H9 (cell line): Measurements from ENCODE around the gene ASAP3. TPM values are rescaled to one million over a fixed set of nuclear protein-coding genes. Genes with fewer than 3 reads are reported as not detected.
A peak's percentile ranks its signal among the peaks of the same experiment; 100 is the strongest.

Experiments used
- DNase-seq: peaks from one replicate; pipeline ENCODE4 v3.0.0-alpha.2; 2017
- H2AFZ ChIP-seq: one replicate; pipeline ENCODE4 v1.6.1; 2013; ENCODE audit warnings: mild to moderate bottlenecking, low read length, control low read depth, moderate library complexity
- H2AK5ac ChIP-seq: 2 replicates; pipeline ENCODE4 v1.6.1; 2013; ENCODE audit warnings: low read length, control low read depth, mixed read lengths; ENCODE audit not compliant: insufficient read length
- H2BK120ac ChIP-seq: one replicate; pipeline ENCODE4 v1.6.1; 2013; ENCODE audit warnings: low read depth, mild to moderate bottlenecking, low read length, control low read depth, inconsistent platforms; ENCODE audit not compliant: poor library complexity, severe bottlenecking
- H2BK12ac ChIP-seq: 2 replicates; pipeline ENCODE4 v1.6.1; 2013; ENCODE audit warnings: low read length, control low read depth, mixed read lengths, low read depth; ENCODE audit not compliant: insufficient read length
- H2BK15ac ChIP-seq: 2 replicates; pipeline ENCODE4 v1.6.1; 2013; ENCODE audit warnings: low read depth, low read length, control low read depth
- H2BK20ac ChIP-seq: one replicate; pipeline ENCODE4 v1.6.1; 2013; ENCODE audit warnings: low read depth, mild to moderate bottlenecking, low read length, control low read depth, inconsistent platforms; ENCODE audit not compliant: poor library complexity, severe bottlenecking
- H2BK5ac ChIP-seq: 2 replicates; pipeline ENCODE4 v1.6.1; 2013; ENCODE audit warnings: low read length, control low read depth, mixed read lengths; ENCODE audit not compliant: insufficient read length
- H3K14ac ChIP-seq: 2 replicates; pipeline ENCODE4 v1.6.1; 2013; ENCODE audit warnings: low read length, control low read depth; ENCODE audit not compliant: insufficient read depth
- H3K18ac ChIP-seq: 2 replicates; pipeline ENCODE4 v1.6.1; 2013; ENCODE audit warnings: low read depth, mild to moderate bottlenecking, mixed read lengths, low read length, control low read depth; ENCODE audit not compliant: insufficient read length
- H3K23ac ChIP-seq: 2 replicates; pipeline ENCODE4 v1.6.1; 2013; ENCODE audit warnings: low read length, control low read depth, mixed read lengths, low read depth; ENCODE audit not compliant: insufficient read length
- H3K23me2 ChIP-seq: 2 replicates; pipeline ENCODE4 v1.6.1; 2013; ENCODE audit warnings: low read depth, mild to moderate bottlenecking, mixed read lengths, low read length, control low read depth; ENCODE audit not compliant: insufficient read length, poor library complexity, severe bottlenecking
- H3K27ac ChIP-seq: 2 replicates; pipeline ENCODE4 v1.5.1; 2013; ENCODE audit warnings: low read length, control low read depth, mixed read lengths, low read depth; ENCODE audit not compliant: insufficient read length
- H3K27me3 ChIP-seq: 2 replicates; pipeline ENCODE4 v1.6.1; 2013; ENCODE audit warnings: low read length, control low read depth, inconsistent platforms; ENCODE audit not compliant: insufficient read depth
- H3K4ac ChIP-seq: 2 replicates; pipeline ENCODE4 v1.6.1; 2013; ENCODE audit warnings: low read depth, mild to moderate bottlenecking, control low read depth, inconsistent platforms, low read length, moderate library complexity
- H3K4me1 ChIP-seq: 2 replicates; pipeline ENCODE4 v1.6.1; 2013; ENCODE audit warnings: low read length, control low read depth, inconsistent platforms; ENCODE audit not compliant: insufficient read depth
- H3K4me2 ChIP-seq: 2 replicates; pipeline ENCODE4 v1.6.1; 2013; ENCODE audit warnings: low read length, control low read depth, mixed read lengths; ENCODE audit not compliant: insufficient read length, insufficient read depth
- H3K56ac ChIP-seq: 2 replicates; pipeline ENCODE4 v1.6.1; 2013; ENCODE audit warnings: low read depth, mild to moderate bottlenecking, mixed read lengths, low read length, control low read depth; ENCODE audit not compliant: insufficient read length
- H3K79me1 ChIP-seq: 2 replicates; pipeline ENCODE4 v1.6.1; 2013; ENCODE audit warnings: low read depth, mild to moderate bottlenecking, moderate library complexity, low read length, control low read depth, inconsistent platforms; ENCODE audit not compliant: insufficient read depth, poor library complexity, severe bottlenecking
- H3K79me2 ChIP-seq: 2 replicates; pipeline ENCODE4 v1.6.1; 2013; ENCODE audit warnings: low read length, control low read depth, inconsistent platforms; ENCODE audit not compliant: insufficient read depth
- H3K9ac ChIP-seq: 2 replicates; pipeline ENCODE4 v1.6.1; 2013; ENCODE audit warnings: low read length, control low read depth, mixed read lengths; ENCODE audit not compliant: insufficient read length; ENCODE audit errors: extremely low read depth
- H3K9me3 ChIP-seq: one replicate; pipeline ENCODE4 v1.6.1; 2013; ENCODE audit warnings: low read depth, low read length, inconsistent platforms; ENCODE audit not compliant: control insufficient read depth
- H3T11ph ChIP-seq: one replicate; pipeline ENCODE4 v1.6.1; 2013; ENCODE audit warnings: mild to moderate bottlenecking, low read length, control low read depth, inconsistent platforms
- H4K20me1 ChIP-seq: one replicate; pipeline ENCODE4 v1.6.1; 2013; ENCODE audit not compliant: control insufficient read depth, insufficient read length, insufficient read depth
- H4K5ac ChIP-seq: 2 replicates; pipeline ENCODE4 v1.6.1; 2013; ENCODE audit warnings: low read depth, mild to moderate bottlenecking, mixed read lengths, low read length, control low read depth; ENCODE audit not compliant: insufficient read length
- H4K8ac ChIP-seq: replicated peaks from 2 replicates; pipeline ENCODE4 v1.6.1; 2013; ENCODE audit warnings: low read length, control low read depth, mixed read lengths, low read depth; ENCODE audit not compliant: insufficient read length
- H4K91ac ChIP-seq: 2 replicates; pipeline ENCODE4 v1.6.1; 2013; ENCODE audit warnings: low read depth, mild to moderate bottlenecking, moderate library complexity, mixed read lengths, low read length, control low read depth; ENCODE audit not compliant: insufficient read length
- H3K27ac Mint-ChIP-seq, 3 experiments: 2 replicates in 2 of 3; 3 replicates in 1 of 3; pipeline ENCODE4 v1.8.0; 2020 to 2021; ENCODE audit warnings: mixed read lengths in 3 of 3, mild to moderate bottlenecking in 1 of 3, moderate library complexity in 1 of 3
- H3K27me3 Mint-ChIP-seq: 2 replicates; pipeline ENCODE4 v1.8.0; 2021; ENCODE audit warnings: low read depth, mild to moderate bottlenecking, moderate library complexity, mixed read lengths
- H3K36me3 Mint-ChIP-seq, 3 experiments: 2 replicates in 2 of 3; 3 replicates in 1 of 3; pipeline ENCODE4 v1.8.0; 2020 to 2021; ENCODE audit warnings: low read depth in 3 of 3, mixed read lengths in 3 of 3; ENCODE audit not compliant: insufficient read depth in 1 of 3
- H3K4me1 Mint-ChIP-seq, 2 experiments: 2 replicates each; pipeline ENCODE4 v1.8.0; 2020; ENCODE audit warnings: mixed read lengths in 2 of 2
- H3K4me3 Mint-ChIP-seq, 2 experiments: 2 replicates in 1 of 2; 3 replicates in 1 of 2; pipeline ENCODE4 v1.8.0; 2020 to 2021; ENCODE audit warnings: mild to moderate bottlenecking in 2 of 2, mixed read lengths in 2 of 2, moderate library complexity in 1 of 2
- H3K9me3 Mint-ChIP-seq, 2 experiments: 2 replicates in 1 of 2; 3 replicates in 1 of 2; pipeline ENCODE4 v1.8.0; 2020; ENCODE audit warnings: mild to moderate bottlenecking in 2 of 2, mixed read lengths in 2 of 2, moderate library complexity in 1 of 2
- WGBS: extraction: QIAGEN DNeasy Blood & Tissue Kit; methylation state at CpG from one replicate; pipeline ENCODE4 v1.1.7; 2013; ENCODE audit warnings: missing lambda C conversion rate, low lambda C conversion rate, mixed read lengths; ENCODE audit not compliant: insufficient read length; ENCODE audit errors: extremely low coverage; 5-methylcytosine and 5-hydroxymethylcytosine counted together
- total RNA-seq: library from RNA; stranded (reverse); gene quantifications from 2 replicates; pipeline ENCODE4 v1.2.1, GENCODE V29; 2021
- TF ChIP-seq, protein P1 (sequence below): fragments of 200-600 bp; sonication (generic); conservative IDR thresholded peaks from 3 replicates; pipeline ENCODE4 v1.8.0; 2021; ENCODE audit warnings: antibody characterized with exemption, mild to moderate bottlenecking

ASAP3 gene
- total RNA-seq, 1 experiment from 2014 or later = 26.7 TPM

DNA sequence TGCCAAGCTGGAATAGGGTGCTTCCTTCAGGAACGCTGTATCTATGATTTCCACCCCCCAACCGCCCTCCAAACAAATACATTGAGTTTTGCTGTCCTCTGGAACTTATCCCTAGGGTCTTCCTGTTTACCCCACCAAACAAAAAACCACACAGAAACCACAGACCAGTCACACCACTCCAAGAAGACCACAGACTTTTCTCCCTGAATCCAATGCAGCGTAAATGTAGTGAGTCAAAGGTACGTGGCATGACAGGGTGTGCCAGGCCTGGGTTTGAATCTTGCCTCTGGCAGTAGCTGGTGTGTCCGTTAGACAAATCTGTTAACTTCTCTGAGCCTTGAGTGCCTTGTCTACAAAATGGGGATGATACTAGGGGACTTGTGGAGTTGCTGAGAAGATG, 27.8 kb downstream of the ASAP3 start:
- Mint-ChIP-seq H3K4me3 (no peak overlapping the region), H3K36me3 (peaks cover 1 to 21% (median 2%) of the 10 kb centered on the region in 3 experiments; a peak in 4 of 7 replicates), H3K4me1 (peaks cover 6% of the 10 kb centered on the region in 2 experiments; a peak in 3 of 4 replicates), H3K9me3 (no peaks in the 10 kb centered on the region), H3K27me3 (no peaks in the 10 kb centered on the region; the same call in 1 of the 2 replicates), H3K27ac (peak overlapping the region in 1 of 3 experiments; percentile 11; a peak in 1 of 7 replicates)
- H3K79me1 ChIP-seq = no peaks in the 10 kb centered on the region
- no peak overlapping the region for H3K27ac ChIP-seq
- no peak overlapping the region for H2BK5ac ChIP-seq
- no peaks in the 10 kb centered on the region for H3K27me3 ChIP-seq
- H3K56ac ChIP-seq = no peak overlapping the region
- H4K5ac ChIP-seq = no peak overlapping the region
- H3K4me1 ChIP-seq = no peaks in the 10 kb centered on the region; the same call in 1 of the 2 replicates
- no peak overlapping the region for H3K9ac ChIP-seq
- no peak overlapping the region for H2AFZ ChIP-seq
- H3K14ac ChIP-seq = no peak overlapping the region
- H2BK120ac ChIP-seq = no peak overlapping the region
- no peak overlapping the region for H2AK5ac ChIP-seq
- no peak overlapping the region for H2BK12ac ChIP-seq
- TF ChIP-seq, protein P1, sequence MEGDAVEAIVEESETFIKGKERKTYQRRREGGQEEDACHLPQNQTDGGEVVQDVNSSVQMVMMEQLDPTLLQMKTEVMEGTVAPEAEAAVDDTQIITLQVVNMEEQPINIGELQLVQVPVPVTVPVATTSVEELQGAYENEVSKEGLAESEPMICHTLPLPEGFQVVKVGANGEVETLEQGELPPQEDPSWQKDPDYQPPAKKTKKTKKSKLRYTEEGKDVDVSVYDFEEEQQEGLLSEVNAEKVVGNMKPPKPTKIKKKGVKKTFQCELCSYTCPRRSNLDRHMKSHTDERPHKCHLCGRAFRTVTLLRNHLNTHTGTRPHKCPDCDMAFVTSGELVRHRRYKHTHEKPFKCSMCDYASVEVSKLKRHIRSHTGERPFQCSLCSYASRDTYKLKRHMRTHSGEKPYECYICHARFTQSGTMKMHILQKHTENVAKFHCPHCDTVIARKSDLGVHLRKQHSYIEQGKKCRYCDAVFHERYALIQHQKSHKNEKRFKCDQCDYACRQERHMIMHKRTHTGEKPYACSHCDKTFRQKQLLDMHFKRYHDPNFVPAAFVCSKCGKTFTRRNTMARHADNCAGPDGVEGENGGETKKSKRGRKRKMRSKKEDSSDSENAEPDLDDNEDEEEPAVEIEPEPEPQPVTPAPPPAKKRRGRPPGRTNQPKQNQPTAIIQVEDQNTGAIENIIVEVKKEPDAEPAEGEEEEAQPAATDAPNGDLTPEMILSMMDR = no peak
- DNase-seq = no peak
- H3K4me2 ChIP-seq = no peak overlapping the region
- H4K20me1 ChIP-seq = no peaks in the 10 kb centered on the region
- H2BK15ac ChIP-seq = no peak overlapping the region
- no peak overlapping the region for H2BK20ac ChIP-seq
- no peak overlapping the region for H3K18ac ChIP-seq
- H3K23me2 ChIP-seq = no peaks in the 10 kb centered on the region
- no peak overlapping the region for H3K23ac ChIP-seq
- H4K91ac ChIP-seq = no peak overlapping the region
- no peaks in the 10 kb centered on the region for H3K9me3 ChIP-seq
- no peak overlapping the region for H3T11ph ChIP-seq
- H3K4ac ChIP-seq = no peak overlapping the region
- H4K8ac ChIP-seq = no peak overlapping the region
- H3K79me2 ChIP-seq = no peaks in the 10 kb centered on the region
- no CpG with 5 or more reads among the region's 5 CpGs for WGBS
